ENCODE results near the gene TSPYL4.

Gene TSPYL4

DNA sequence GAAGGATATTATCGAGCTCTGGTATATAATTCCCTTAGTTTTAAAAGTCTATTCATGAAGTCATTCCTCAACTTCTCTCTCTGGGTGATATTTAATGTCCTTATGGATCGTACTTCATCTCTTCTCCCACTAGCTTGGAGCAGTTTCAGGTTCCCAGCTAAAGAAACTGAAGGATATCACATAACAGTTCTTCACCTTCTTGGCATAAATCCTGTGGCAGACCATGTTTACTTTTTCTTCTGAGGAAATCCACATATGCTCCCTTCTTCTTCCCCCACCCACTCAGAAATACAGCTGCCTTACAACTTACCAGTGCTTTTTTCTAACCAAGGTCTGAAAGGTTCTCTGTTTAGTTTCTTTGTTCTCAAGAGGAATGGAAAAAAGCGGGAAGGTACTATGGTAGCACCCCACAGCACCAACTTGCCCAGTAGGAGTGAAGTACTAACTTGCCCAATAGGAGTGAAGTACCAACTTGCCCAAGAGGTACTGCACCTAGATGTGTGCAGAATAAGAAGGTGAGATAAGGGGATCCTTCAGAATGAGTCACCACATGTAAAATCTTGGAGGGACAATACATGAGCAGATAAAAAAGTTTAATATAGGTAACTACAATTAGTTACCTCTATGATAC, 53.1 kb downstream of the TSPYL4 start:
- no peaks in the 10 kb centered on the region for H4K20me1 ChIP-seq (ENCODE audit: low read depth, low read length)
- H3K4me2 ChIP-seq (ENCODE audit: low read depth, low read length, poor library complexity, severe bottlenecking), result no peak overlapping the region

More for the DNA sequence above, 53.1 kb downstream of the TSPYL4 start:
- Histone ChIP-seq H3K4me3 (ENCODE audit: insufficient read depth, low read length, poor library complexity, severe bottlenecking) (no peak overlapping the region), H3K36me3 (ENCODE audit: low read length) (no peaks in the 10 kb centered on the region), H3K9ac (ENCODE audit: low read length) (no peak overlapping the region), H3K79me2 (ENCODE audit: insufficient read depth, low read length) (no peaks in the 10 kb centered on the region), H3K9me3 (ENCODE audit: insufficient read depth, low read length) (no peaks in the 10 kb centered on the region), H3F3A (ENCODE audit: insufficient read depth) (no peaks in the 10 kb centered on the region), H3K9me2 (replicated peaks; ENCODE audit: insufficient read depth, low read length) (no peaks in the 10 kb centered on the region), H2AFZ (ENCODE audit: low read depth, low read length, severe bottlenecking) (no peak overlapping the region), H3K27me3 (ENCODE audit: low read length) (no peaks in the 10 kb centered on the region), H3K27ac (ENCODE audit: low read depth, low read length) (no peak overlapping the region)
- no peak for TF ChIP-seq EZH2phosphoT487 (conservative IDR thresholded peaks at IDR 0.05; ENCODE audit: low read length)
